Endometrial microvascular endothelial cells (primary cell): ENCODE results near the gene MMD. TPM values are rescaled to one million over a fixed set of nuclear protein-coding genes. Genes with fewer than 3 reads are reported as not detected.
"Not testable (repeated sequence)": the region's sequence is repeated elsewhere in the genome, so short reads cannot be mapped to it uniquely, and the experiment has no call there.

Experiments used
- in situ Hi-C: cut with HindIII; loops from 2 replicates; pipeline ENCODE4 v1.10.0; 2017; ENCODE audit warnings: low sequenced_read_pairs, low pct_unique_long_range_greater_than_20kb; ENCODE audit errors: inconsistent ontology term
- total RNA-seq: library from RNA; depleted of rRNA; stranded (reverse); fragments of >200 nt; gene quantifications from one replicate; pipeline ENCODE4 v1.2.3, GENCODE V29; 2015; ENCODE audit errors: inconsistent ontology term

MMD gene
- 16.4 TPM for total RNA-seq

GRCh38 chr17:55421179-55421934, at the start of gene MMD:
MMD (minus strand) TSS chr17:55421835; CDS start chr17:55421695, 140 bp downstream.
- in situ Hi-C loops = no loop called here

GRCh38 chr17:55466671-55467070, 45.0 kb upstream of the MMD start:
- in situ Hi-C loops = no loop called here

GRCh38 chr17:55465771-55466170, 44.1 kb upstream of the MMD start:
- in situ Hi-C loops = not testable (repeated sequence)

- in situ Hi-C loops = no loop called here
These were observed 42.0 kb upstream of the MMD start for GRCh38 chr17:55463600-55463999.

- in situ Hi-C loops = no loop called here
These were observed 41.1 kb upstream of the MMD start for GRCh38 chr17:55462711-55463110.

- in situ Hi-C loops = no loop called here
These were observed 40.6 kb upstream of the MMD start for GRCh38 chr17:55462234-55462633.

GRCh38 chr17:55458978-55459377, 37.3 kb upstream of the MMD start:
- in situ Hi-C loops = no loop called here

- in situ Hi-C loops = no loop called here
These were observed 36.8 kb upstream of the MMD start for GRCh38 chr17:55458287-55458900.

GRCh38 chr17:55456307-55457240, 34.9 kb upstream of the MMD start:
- in situ Hi-C loops = no loop called here

- in situ Hi-C loops = no loop called here
These were observed 33.4 kb upstream of the MMD start for GRCh38 chr17:55454906-55455474.

GRCh38 chr17:55453839-55454557, 32.4 kb upstream of the MMD start:
- in situ Hi-C loops = no loop called here

GRCh38 chr17:55452139-55452790, 30.6 kb upstream of the MMD start:
- in situ Hi-C loops = no loop called here

- in situ Hi-C loops = no loop called here
These were observed 30.1 kb upstream of the MMD start for GRCh38 chr17:55451758-55452138.

- in situ Hi-C loops = no loop called here
These were observed 29.6 kb upstream of the MMD start for GRCh38 chr17:55451203-55451641.

- in situ Hi-C loops = no loop called here
These were observed 28.7 kb upstream of the MMD start for GRCh38 chr17:55450232-55450825.

GRCh38 chr17:55448681-55449080, 27.0 kb upstream of the MMD start:
- in situ Hi-C loops = no loop called here

GRCh38 chr17:55446581-55447205, 25.1 kb upstream of the MMD start:
- in situ Hi-C loops = no loop called here
